Measurements from ENCODE around the gene SUN5.

SUN5 gene

GRCh38 chr20:33017542-33017941 is 13.3 kb upstream of the SUN5 start:
- H3K4me3 ChIP-seq (ENCODE audit: low read depth, low read length), result no peak overlapping the region
- no peak for DNase-seq (ENCODE audit: low read depth)
- no peak for TF ChIP-seq CTCF (IDR thresholded peaks at IDR 0.05; ENCODE audit: control insufficient read depth, extremely low read depth, insufficient read depth)

GRCh38 chr20:33016581-33017109 is 12.4 kb upstream of the SUN5 start:
- H3K4me3 ChIP-seq (ENCODE audit: low read depth, low read length), result no peak overlapping the region
- no peak for DNase-seq (ENCODE audit: low read depth)
- TF ChIP-seq CTCF (IDR thresholded peaks at IDR 0.05; ENCODE audit: control insufficient read depth, extremely low read depth, insufficient read depth), result no peak

GRCh38 chr20:33015700-33016580 is 11.7 kb upstream of the SUN5 start:
- no peak for DNase-seq (ENCODE audit: low read depth)
- no peak overlapping the region for H3K4me3 ChIP-seq (ENCODE audit: low read depth, low read length)
- no peak for TF ChIP-seq CTCF (IDR thresholded peaks at IDR 0.05; ENCODE audit: control insufficient read depth, extremely low read depth, insufficient read depth)

- no peak for DNase-seq (ENCODE audit: low read depth)
- H3K4me3 ChIP-seq (ENCODE audit: low read depth, low read length), result no peak overlapping the region
- no peak for TF ChIP-seq CTCF (IDR thresholded peaks at IDR 0.05; ENCODE audit: control insufficient read depth, extremely low read depth, insufficient read depth)
Measured at GRCh38 chr20:33015114-33015484, 10.9 kb upstream of the SUN5 start.

- no peak overlapping the region for H3K4me3 ChIP-seq (ENCODE audit: low read depth, low read length)
- no peak for TF ChIP-seq CTCF (IDR thresholded peaks at IDR 0.05; ENCODE audit: control insufficient read depth, extremely low read depth, insufficient read depth)
- DNase-seq (ENCODE audit: low read depth), result no peak
Measured at GRCh38 chr20:33014336-33015113, 10.3 kb upstream of the SUN5 start.

- H3K4me3 ChIP-seq (ENCODE audit: low read depth, low read length), result no peak overlapping the region
- no peak for DNase-seq (ENCODE audit: low read depth)
- TF ChIP-seq CTCF (IDR thresholded peaks at IDR 0.05; ENCODE audit: control insufficient read depth, extremely low read depth, insufficient read depth), result no peak
Measured at GRCh38 chr20:33013701-33014326, 9.6 kb upstream of the SUN5 start.
